GM15510 (cell line): ENCODE measurements around the gene STRC.
"Not testable (repeated sequence)": the region's sequence is repeated elsewhere in the genome, so short reads cannot be mapped to it uniquely, and the experiment has no call there.

Source experiments
- POLR2A ChIP-seq: IDR thresholded peaks from 3 replicates; pipeline ENCODE4 v1.6.1; 2011; ENCODE audit warnings: borderline replicate concordance; ENCODE audit not compliant: insufficient read length; ENCODE audit errors: extremely low read depth

Gene STRC

GRCh38 chr15:43618700-43619099 is at the start of gene STRC:
TSS of gene STRC (minus strand) at chr15:43618800. CDS start at chr15:43618722, 78 bp downstream.
- TF ChIP-seq POLR2A, result not testable (repeated sequence)

GRCh38 chr15:43648649-43649429 is 30.2 kb upstream of the STRC start, which contains the start of gene CATSPER2:
TSS of gene CATSPER2 (minus strand) at chr15:43648844. CDS start at chr15:43648061, 783 bp downstream.
- no peak for TF ChIP-seq POLR2A

GRCh38 chr15:43625106-43625505 is 6.5 kb upstream of the STRC start:
- no peak for TF ChIP-seq POLR2A

- not testable (repeated sequence) for TF ChIP-seq POLR2A
Observed at GRCh38 chr15:43593328-43594190, 25.0 kb downstream of the STRC start, which contains the start of gene CKMT1B. TSS of gene CKMT1B (plus strand) at chr15:43594027. CDS start at chr15:43594219, 192 bp downstream.

- TF ChIP-seq POLR2A, result not testable (repeated sequence)
Observed at GRCh38 chr15:43589778-43590466, 28.7 kb downstream of the STRC start, which contains the start of gene PPIP5K1. TSS of gene PPIP5K1 (minus strand) at chr15:43590208. CDS start at chr15:43584504, 5,704 bp downstream.

- no peak for TF ChIP-seq POLR2A
Observed at GRCh38 chr15:43552986-43553385, 65.6 kb downstream of the STRC start.

- no peak for TF ChIP-seq POLR2A
Observed at GRCh38 chr15:43552256-43552655, 66.3 kb downstream of the STRC start.

GRCh38 chr15:43550527-43551363 is 67.9 kb downstream of the STRC start:
- TF ChIP-seq POLR2A, result no peak
